Stomach smooth muscle (tissue), 2 donors: Measurements from ENCODE around the gene VTI1A.

Experiments used
- H3K27ac ChIP-seq: one replicate; pipeline ENCODE4 v1.7.0; 2013; ENCODE audit warnings: mild to moderate bottlenecking, low read length, inconsistent platforms
- H3K27me3 ChIP-seq, 2 donors: one replicate each; pipeline ENCODE4 v1.7.0; 2013; ENCODE audit warnings: low read length in 2 of 2; ENCODE audit not compliant: insufficient read depth in 2 of 2, control insufficient read depth in 1 of 2
- H3K36me3 ChIP-seq, 2 donors: one replicate each; pipeline ENCODE4 v1.7.0; 2013; ENCODE audit warnings: low read length in 2 of 2; ENCODE audit not compliant: control insufficient read depth in 2 of 2, insufficient read depth in 2 of 2
- H3K4me1 ChIP-seq: one replicate; pipeline ENCODE4 v1.7.0; 2013; ENCODE audit warnings: low read length; ENCODE audit not compliant: control insufficient read depth, insufficient read depth
- H3K4me3 ChIP-seq, 2 donors: one replicate each; pipeline ENCODE4 v1.7.0; 2013; ENCODE audit warnings: low read length in 2 of 2
- H3K9ac ChIP-seq, 2 donors: one replicate each; pipeline ENCODE4 v1.7.0; 2013; ENCODE audit warnings: low read length in 2 of 2, mild to moderate bottlenecking in 1 of 2
- H3K9me3 ChIP-seq, 2 donors: one replicate each; pipeline ENCODE4 v1.7.0; 2013; ENCODE audit warnings: low read length in 2 of 2; ENCODE audit not compliant: control insufficient read depth in 2 of 2
- donor health status: healthy.
- donor health status: Pancreatic carcinoma.

The VTI1A gene

DNA sequence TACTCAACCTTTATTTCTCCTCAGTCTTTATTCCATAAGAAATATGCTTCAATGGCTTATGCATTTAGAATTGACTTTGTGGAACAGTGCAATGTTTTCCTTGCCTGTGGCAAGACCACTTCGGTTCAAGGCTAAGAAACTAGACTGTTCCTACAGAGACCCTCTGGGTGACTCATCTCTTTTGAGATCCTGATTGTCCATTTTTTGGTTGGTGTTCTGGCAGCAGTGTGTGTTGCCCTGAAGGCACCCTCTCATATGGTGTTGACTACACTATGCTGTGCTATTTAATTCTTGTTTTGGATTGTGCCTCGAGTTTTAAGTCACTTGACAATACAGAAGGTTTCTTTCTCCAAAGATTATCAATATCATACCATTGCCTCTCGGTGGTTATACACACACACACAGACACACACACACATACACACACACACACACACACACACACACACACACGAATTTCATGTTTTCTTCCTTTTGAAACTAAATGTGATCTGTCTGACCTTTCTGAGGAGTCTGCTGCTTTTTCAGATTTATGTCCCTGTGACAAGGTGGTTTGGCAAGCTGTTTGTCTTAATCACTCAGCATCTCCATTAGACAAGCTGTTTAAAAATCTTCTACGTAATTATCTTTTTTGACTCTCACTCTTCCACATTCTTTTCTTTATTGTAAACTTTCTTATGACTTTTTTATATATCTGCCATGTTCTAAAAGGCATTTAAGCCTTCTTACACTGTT, 187.2 kb downstream of the VTI1A start:
- Histone ChIP-seq H3K4me3 (no peak overlapping the region), H3K4me1 (no peaks in the 10 kb centered on the region), H3K36me3 (no peaks in the 10 kb centered on the region), H3K27me3 (no peaks in the 10 kb centered on the region), H3K9me3 (no peaks in the 10 kb centered on the region), H3K9ac (no peak overlapping the region), H3K27ac (no peak overlapping the region)

GRCh38 chr10:112637901-112638300, 190.9 kb downstream of the VTI1A start:
- H3K9ac ChIP-seq, result no peak overlapping the region
- H3K4me1 ChIP-seq, result no peaks in the 10 kb centered on the region

GRCh38 chr10:112639298-112639697, 192.3 kb downstream of the VTI1A start:
- no peaks in the 10 kb centered on the region for H3K9me3 ChIP-seq
- no peaks in the 10 kb centered on the region for H3K4me1 ChIP-seq
- no peak overlapping the region for H3K4me3 ChIP-seq
- H3K27me3 ChIP-seq, result no peaks in the 10 kb centered on the region
- H3K36me3 ChIP-seq, result no peaks in the 10 kb centered on the region
- no peak overlapping the region for H3K27ac ChIP-seq
- H3K9ac ChIP-seq, result no peak overlapping the region

More at GRCh38 chr10:112637901-112638300, 190.9 kb downstream of the VTI1A start:
- Histone ChIP-seq H3K27me3 (no peaks in the 10 kb centered on the region), H3K9me3 (no peaks in the 10 kb centered on the region), H3K4me3 (no peak overlapping the region), H3K27ac (no peak overlapping the region), H3K36me3 (no peaks in the 10 kb centered on the region)

- Histone ChIP-seq H3K27me3 (no peaks in the 10 kb centered on the region), H3K4me3 (no peak overlapping the region), H3K27ac (no peak overlapping the region), H3K9ac (no peak overlapping the region), H3K36me3 (no peaks in the 10 kb centered on the region), H3K9me3 (no peaks in the 10 kb centered on the region), H3K4me1 (no peaks in the 10 kb centered on the region)
Measured at GRCh38 chr10:112640638-112641037, 193.6 kb downstream of the VTI1A start.

DNA sequence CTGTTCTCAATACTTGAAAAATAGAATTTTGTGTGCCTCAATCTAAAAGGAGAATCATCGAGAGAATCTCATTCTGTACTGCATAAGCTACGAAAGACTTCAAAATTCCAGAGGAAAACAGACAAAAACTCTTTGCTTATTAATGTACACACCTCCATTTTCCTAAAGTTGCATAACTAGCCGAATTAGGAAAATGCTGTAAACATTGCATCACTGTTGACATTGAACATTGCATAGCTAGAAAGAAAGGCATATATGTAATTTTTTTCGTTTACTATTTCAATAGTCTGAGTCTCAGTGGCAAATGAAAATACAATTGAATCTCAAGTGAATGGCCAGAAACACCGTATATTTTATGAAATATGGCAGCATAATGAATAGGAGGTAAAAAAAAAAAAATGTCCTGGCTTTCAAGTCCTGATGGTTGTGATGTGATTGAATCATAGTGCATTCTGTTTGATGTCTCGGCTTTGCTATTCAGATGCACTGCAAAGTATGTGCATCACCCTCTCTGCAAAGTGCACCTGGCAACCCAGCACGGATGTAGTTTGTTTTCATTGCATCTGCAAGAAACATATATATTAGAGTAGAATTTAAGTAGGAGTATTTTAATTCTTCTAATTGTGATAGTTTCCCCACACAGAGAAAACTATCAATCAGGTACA, 196.7 kb downstream of the VTI1A start:
- H3K4me3 ChIP-seq, result no peak overlapping the region
- no peak overlapping the region for H3K27ac ChIP-seq
- no peaks in the 10 kb centered on the region for H3K4me1 ChIP-seq
- no peak overlapping the region for H3K9ac ChIP-seq
- H3K9me3 ChIP-seq, result no peaks in the 10 kb centered on the region
- H3K36me3 ChIP-seq, result no peaks in the 10 kb centered on the region
- no peaks in the 10 kb centered on the region for H3K27me3 ChIP-seq

DNA sequence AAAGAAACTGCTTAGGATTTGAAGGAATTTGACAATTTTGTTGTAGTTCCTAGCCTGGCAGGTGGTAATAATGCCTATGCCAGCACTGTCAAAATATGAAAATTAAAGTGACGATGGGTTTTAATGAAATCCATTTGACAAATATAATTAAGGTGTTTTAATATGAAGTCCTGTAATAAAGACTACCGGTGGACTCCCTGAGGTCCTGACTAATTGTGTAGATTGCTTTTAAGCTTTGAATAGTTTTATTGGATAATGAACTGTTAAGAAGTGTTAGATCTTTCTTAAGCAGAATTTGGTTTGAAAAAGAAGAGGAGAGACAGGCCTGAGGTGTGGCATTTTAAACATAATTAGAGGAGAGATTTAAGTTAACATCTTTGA, 197.2 kb downstream of the VTI1A start:
- Histone ChIP-seq H3K9me3 (no peaks in the 10 kb centered on the region), H3K9ac (no peak overlapping the region), H3K4me3 (no peak overlapping the region), H3K36me3 (no peaks in the 10 kb centered on the region), H3K27me3 (no peaks in the 10 kb centered on the region), H3K4me1 (no peaks in the 10 kb centered on the region), H3K27ac (no peak overlapping the region)

- H3K4me1 ChIP-seq, result no peaks in the 10 kb centered on the region
- no peaks in the 10 kb centered on the region for H3K9me3 ChIP-seq
- H3K27me3 ChIP-seq, result no peaks in the 10 kb centered on the region
- H3K27ac ChIP-seq, result no peak overlapping the region
- H3K9ac ChIP-seq, result no peak overlapping the region
- peaks cover 0 to 2% of the 10 kb centered on the region in 2 donors for H3K36me3 ChIP-seq
- no peak overlapping the region for H3K4me3 ChIP-seq
Measured at GRCh38 chr10:112649006-112649821, 202.2 kb downstream of the VTI1A start.

GRCh38 chr10:112649822-112650152, 202.8 kb downstream of the VTI1A start:
- H3K9ac ChIP-seq, result no peak overlapping the region
- no peaks in the 10 kb centered on the region for H3K4me1 ChIP-seq
- H3K9me3 ChIP-seq, result no peaks in the 10 kb centered on the region
- no peaks in the 10 kb centered on the region for H3K27me3 ChIP-seq
- no peak overlapping the region for H3K27ac ChIP-seq
- no peak overlapping the region for H3K4me3 ChIP-seq
- peaks cover 0 to 2% of the 10 kb centered on the region in 2 donors for H3K36me3 ChIP-seq

GRCh38 chr10:112650588-112651030, 203.6 kb downstream of the VTI1A start:
- Histone ChIP-seq H3K9me3 (no peaks in the 10 kb centered on the region), H3K36me3 (peaks cover 0 to 2% of the 10 kb centered on the region in 2 donors), H3K4me3 (no peak overlapping the region), H3K27me3 (no peaks in the 10 kb centered on the region), H3K4me1 (no peaks in the 10 kb centered on the region), H3K9ac (no peak overlapping the region), H3K27ac (no peak overlapping the region)

- Histone ChIP-seq H3K9ac (no peak overlapping the region), H3K4me1 (no peaks in the 10 kb centered on the region), H3K27ac (no peak overlapping the region), H3K4me3 (no peak overlapping the region), H3K36me3 (peaks cover 0 to 2% of the 10 kb centered on the region in 2 donors), H3K27me3 (no peaks in the 10 kb centered on the region), H3K9me3 (no peaks in the 10 kb centered on the region)
Measured at GRCh38 chr10:112653215-112653614, 206.2 kb downstream of the VTI1A start.
